ENCODE measurements around the gene ARL5C. TPM values are rescaled to one million over a fixed set of nuclear protein-coding genes. Genes with fewer than 3 reads are reported as not detected.
A peak's percentile ranks its signal among the peaks of the same experiment; 100 is the strongest.
"Not testable (repeated sequence)": the region's sequence is repeated elsewhere in the genome, so short reads cannot be mapped to it uniquely, and the experiment has no call there.

ARL5C gene
- total RNA-seq, 1 donor from 2014 or later, result not detected

- no peak for DNase-seq (ENCODE audit: low spot score, unreplicated experiment)
- Mint-ChIP-seq H3K27me3 (peaks cover 24% of the 10 kb centered on the region), H3K4me1 (ENCODE audit: low read depth) (peaks cover 2% of the 10 kb centered on the region), H3K27ac (no peak overlapping the region), H3K4me3 (ENCODE audit: low read depth) (no peak overlapping the region), H3K36me3 (ENCODE audit: insufficient read depth) (no peaks in the 10 kb centered on the region), H3K9me3 (ENCODE audit: low read depth) (no peaks in the 10 kb centered on the region)
- TF ChIP-seq, protein P1, sequence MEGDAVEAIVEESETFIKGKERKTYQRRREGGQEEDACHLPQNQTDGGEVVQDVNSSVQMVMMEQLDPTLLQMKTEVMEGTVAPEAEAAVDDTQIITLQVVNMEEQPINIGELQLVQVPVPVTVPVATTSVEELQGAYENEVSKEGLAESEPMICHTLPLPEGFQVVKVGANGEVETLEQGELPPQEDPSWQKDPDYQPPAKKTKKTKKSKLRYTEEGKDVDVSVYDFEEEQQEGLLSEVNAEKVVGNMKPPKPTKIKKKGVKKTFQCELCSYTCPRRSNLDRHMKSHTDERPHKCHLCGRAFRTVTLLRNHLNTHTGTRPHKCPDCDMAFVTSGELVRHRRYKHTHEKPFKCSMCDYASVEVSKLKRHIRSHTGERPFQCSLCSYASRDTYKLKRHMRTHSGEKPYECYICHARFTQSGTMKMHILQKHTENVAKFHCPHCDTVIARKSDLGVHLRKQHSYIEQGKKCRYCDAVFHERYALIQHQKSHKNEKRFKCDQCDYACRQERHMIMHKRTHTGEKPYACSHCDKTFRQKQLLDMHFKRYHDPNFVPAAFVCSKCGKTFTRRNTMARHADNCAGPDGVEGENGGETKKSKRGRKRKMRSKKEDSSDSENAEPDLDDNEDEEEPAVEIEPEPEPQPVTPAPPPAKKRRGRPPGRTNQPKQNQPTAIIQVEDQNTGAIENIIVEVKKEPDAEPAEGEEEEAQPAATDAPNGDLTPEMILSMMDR (IDR thresholded peaks at IDR 0.05; ENCODE audit: unreplicated experiment), result no peak
Observed at GRCh38 chr17:39170558-39170957, 4.6 kb upstream of the ARL5C start.

- DNase-seq (ENCODE audit: low spot score, unreplicated experiment), result no peak
- peaks cover 25% of the 10 kb centered on the region for H3K27me3 Mint-ChIP-seq
- TF ChIP-seq, protein P1 (IDR thresholded peaks at IDR 0.05; ENCODE audit: unreplicated experiment), result no peak
Observed at GRCh38 chr17:39170109-39170508, 4.1 kb upstream of the ARL5C start.

DNA sequence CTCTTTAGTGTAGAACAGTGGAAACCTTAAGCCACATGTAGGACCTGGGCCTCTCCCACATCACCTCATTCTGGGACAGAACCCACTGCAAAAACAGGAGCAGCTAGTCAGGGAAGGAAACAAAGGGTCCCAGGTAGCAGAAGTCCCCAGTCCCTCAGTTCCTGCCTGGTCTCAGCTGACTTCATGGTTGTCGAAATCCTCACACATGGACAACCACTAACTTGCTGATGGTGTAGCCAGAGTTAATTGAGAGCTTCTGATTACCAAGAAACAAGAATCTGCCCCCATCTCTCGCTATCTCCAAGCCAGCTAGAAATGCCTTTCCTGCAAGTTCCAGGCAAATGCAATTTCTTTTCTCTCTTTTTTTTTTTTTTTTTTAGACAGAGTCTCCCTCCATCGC, 3.6 kb upstream of the ARL5C start:
- no peaks in the 10 kb centered on the region for H3K9me3 Mint-ChIP-seq (ENCODE audit: low read depth)
- H3K27me3 Mint-ChIP-seq, result peaks cover 31% of the 10 kb centered on the region

More at GRCh38 chr17:39170109-39170508, 4.1 kb upstream of the ARL5C start:
- Mint-ChIP-seq H3K36me3 (ENCODE audit: insufficient read depth) (no peaks in the 10 kb centered on the region), H3K27ac (no peak overlapping the region), H3K4me3 (ENCODE audit: low read depth) (no peak overlapping the region), H3K9me3 (ENCODE audit: low read depth) (no peaks in the 10 kb centered on the region), H3K4me1 (ENCODE audit: low read depth) (peaks cover 2% of the 10 kb centered on the region)

GRCh38 chr17:39169101-39169500, 3.1 kb upstream of the ARL5C start:
- H3K4me1 Mint-ChIP-seq (ENCODE audit: low read depth), result peaks cover 9% of the 10 kb centered on the region
- TF ChIP-seq, protein P1 (IDR thresholded peaks at IDR 0.05; ENCODE audit: unreplicated experiment), result no peak
- H3K27ac Mint-ChIP-seq, result peak overlapping the region; percentile 13
- DNase-seq (ENCODE audit: low spot score, unreplicated experiment), result no peak
- H3K4me3 Mint-ChIP-seq (ENCODE audit: low read depth), result no peak overlapping the region
- no peaks in the 10 kb centered on the region for H3K36me3 Mint-ChIP-seq (ENCODE audit: insufficient read depth)
- no peaks in the 10 kb centered on the region for H3K9me3 Mint-ChIP-seq (ENCODE audit: low read depth)
- peaks cover 33% of the 10 kb centered on the region for H3K27me3 Mint-ChIP-seq

More for the DNA sequence above, 3.6 kb upstream of the ARL5C start:
- Mint-ChIP-seq H3K4me1 (ENCODE audit: low read depth) (peaks cover 8% of the 10 kb centered on the region), H3K4me3 (ENCODE audit: low read depth) (no peak overlapping the region), H3K36me3 (ENCODE audit: insufficient read depth) (no peaks in the 10 kb centered on the region), H3K27ac (no peak overlapping the region)
- TF ChIP-seq, protein P1 (IDR thresholded peaks at IDR 0.05; ENCODE audit: unreplicated experiment), result no peak
- DNase-seq (ENCODE audit: low spot score, unreplicated experiment), result no peak

- not testable (repeated sequence) for H3K4me1 Mint-ChIP-seq (ENCODE audit: low read depth); DNase-seq (ENCODE audit: low spot score, unreplicated experiment); H3K4me3 Mint-ChIP-seq (ENCODE audit: low read depth); H3K27ac Mint-ChIP-seq; H3K9me3 Mint-ChIP-seq (ENCODE audit: low read depth); H3K36me3 Mint-ChIP-seq (ENCODE audit: insufficient read depth)
- H3K27me3 Mint-ChIP-seq, result peaks cover 35% of the 10 kb centered on the region
Observed at GRCh38 chr17:39168503-39168902, 2.5 kb upstream of the ARL5C start.

DNA sequence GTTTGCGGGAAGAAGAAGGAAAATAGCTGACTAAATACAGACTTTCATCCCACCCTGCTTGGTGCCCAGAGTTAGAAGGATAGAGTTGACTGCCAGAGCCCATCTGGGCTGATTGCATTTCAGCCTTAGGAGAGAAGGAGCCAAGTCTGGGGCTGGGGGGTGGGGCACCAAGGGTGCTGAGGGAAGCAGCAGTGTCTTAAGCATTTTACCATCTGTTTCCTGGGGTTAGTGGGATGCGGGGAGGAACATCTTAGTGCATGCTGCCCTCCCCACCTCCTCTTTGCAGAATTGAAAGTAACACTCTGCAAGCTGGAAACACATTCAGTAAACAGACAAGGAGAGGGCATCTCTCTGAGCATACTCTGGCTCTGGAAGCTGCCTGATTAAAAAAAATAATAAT, 1.5 kb upstream of the ARL5C start:
- DNase-seq (ENCODE audit: low spot score, unreplicated experiment), result no peak
- no peak overlapping the region for H3K4me3 Mint-ChIP-seq (ENCODE audit: low read depth)
- no peaks in the 10 kb centered on the region for H3K9me3 Mint-ChIP-seq (ENCODE audit: low read depth)
- no peaks in the 10 kb centered on the region for H3K36me3 Mint-ChIP-seq (ENCODE audit: insufficient read depth)
- peaks cover 10% of the 10 kb centered on the region for H3K4me1 Mint-ChIP-seq (ENCODE audit: low read depth)
- TF ChIP-seq, protein P1 (IDR thresholded peaks at IDR 0.05; ENCODE audit: unreplicated experiment), result no peak
- H3K27ac Mint-ChIP-seq, result no peak overlapping the region
- peaks cover 35% of the 10 kb centered on the region for H3K27me3 Mint-ChIP-seq

Data from progenitor cell of endocrine pancreas (in vitro differentiated cells).